GM19193 (cell line): ENCODE data around the gene SMG6.

Experiments
- POLR2A ChIP-seq: IDR thresholded peaks from 4 replicates; pipeline ENCODE4 v1.6.1; 2011; ENCODE audit not compliant: insufficient read depth, insufficient read length; ENCODE audit errors: extremely low read depth

Gene SMG6

GRCh38 chr17:2090804-2091534 lies 212.6 kb downstream of the SMG6 start:
- TF ChIP-seq POLR2A: peak; percentile 16

GRCh38 chr17:2090210-2090641 lies 213.4 kb downstream of the SMG6 start:
- TF ChIP-seq POLR2A: no peak

- TF ChIP-seq POLR2A: no peak
These were observed 214.6 kb downstream of the SMG6 start for GRCh38 chr17:2089021-2089422.

GRCh38 chr17:2087597-2088211 lies 215.9 kb downstream of the SMG6 start:
- TF ChIP-seq POLR2A: peak; percentile 35

GRCh38 chr17:2086306-2086705 lies 217.3 kb downstream of the SMG6 start:
- no peak for TF ChIP-seq POLR2A

GRCh38 chr17:2085648-2085949 lies 218.0 kb downstream of the SMG6 start:
- no peak for TF ChIP-seq POLR2A

GRCh38 chr17:2084766-2085647 lies 218.6 kb downstream of the SMG6 start:
- no peak for TF ChIP-seq POLR2A

- TF ChIP-seq POLR2A: no peak
These were observed 219.4 kb downstream of the SMG6 start for GRCh38 chr17:2084036-2084765.

GRCh38 chr17:2083613-2084035 lies 220.0 kb downstream of the SMG6 start:
- TF ChIP-seq POLR2A: no peak

- TF ChIP-seq POLR2A: no peak
These were observed 221.4 kb downstream of the SMG6 start for GRCh38 chr17:2082003-2082781.

- TF ChIP-seq POLR2A: no peak
These were observed 222.0 kb downstream of the SMG6 start for GRCh38 chr17:2081564-2081963.

GRCh38 chr17:2077040-2077439 lies 226.5 kb downstream of the SMG6 start:
- TF ChIP-seq POLR2A: no peak

GRCh38 chr17:2076087-2076984 lies 227.2 kb downstream of the SMG6 start:
- TF ChIP-seq POLR2A: no peak
